ENCODE results near the gene TAX1BP3. TPM values are rescaled to one million over a fixed set of nuclear protein-coding genes. Genes with fewer than 3 reads are reported as not detected.
A peak's percentile ranks its signal among the peaks of the same experiment; 100 is the strongest.

TAX1BP3 gene
- total RNA-seq, 1 donor = 164 TPM

DNA sequence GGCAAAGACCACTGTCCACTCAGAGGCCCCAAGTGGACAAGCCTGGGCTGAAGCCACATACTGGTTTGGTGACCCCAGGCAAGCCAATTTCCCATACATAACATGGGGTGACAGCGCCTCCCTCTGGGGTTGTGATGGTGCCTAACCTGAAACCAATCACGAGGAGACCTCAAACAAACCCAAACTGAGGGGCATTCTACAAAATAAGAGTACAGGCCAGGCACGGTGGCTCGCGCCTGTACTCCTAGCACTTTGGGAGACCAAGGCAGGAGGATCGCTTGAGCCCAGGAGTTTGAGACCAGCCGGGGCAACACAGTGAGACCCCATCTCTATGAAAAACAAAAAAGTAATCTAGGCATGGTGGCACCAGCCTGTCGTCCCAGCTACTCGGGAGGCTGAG lies 24.0 kb upstream of the TAX1BP3 start:
- H2AFZ ChIP-seq (ENCODE audit: low read length) = no peak overlapping the region
- H3K36me3 ChIP-seq (ENCODE audit: insufficient read depth, low read length) = no peaks in the 10 kb centered on the region
- no peak overlapping the region for H3K27ac ChIP-seq (ENCODE audit: low read depth, low read length)
- no peaks in the 10 kb centered on the region for H3K79me2 ChIP-seq (ENCODE audit: insufficient read depth, low read length)
- DNase-seq (ENCODE audit: insufficient read length, low spot score, missing footprints) = peak; percentile 68
- no peak overlapping the region for H3K4me2 ChIP-seq (ENCODE audit: insufficient read depth, low read length)
- peaks cover 12% of the 10 kb centered on the region for H3K4me1 ChIP-seq (ENCODE audit: insufficient read depth, low read length)
- H3K9me3 ChIP-seq (ENCODE audit: low read depth, low read length) = no peaks in the 10 kb centered on the region
- H4K20me1 ChIP-seq (ENCODE audit: insufficient read depth, low read length) = no peaks in the 10 kb centered on the region
- H3K4me3 ChIP-seq (ENCODE audit: insufficient read depth, low read length) = no peak overlapping the region
- peaks cover 3% of the 10 kb centered on the region for H3K27me3 ChIP-seq (ENCODE audit: insufficient read depth, low read length)
- TF ChIP-seq, protein P1, sequence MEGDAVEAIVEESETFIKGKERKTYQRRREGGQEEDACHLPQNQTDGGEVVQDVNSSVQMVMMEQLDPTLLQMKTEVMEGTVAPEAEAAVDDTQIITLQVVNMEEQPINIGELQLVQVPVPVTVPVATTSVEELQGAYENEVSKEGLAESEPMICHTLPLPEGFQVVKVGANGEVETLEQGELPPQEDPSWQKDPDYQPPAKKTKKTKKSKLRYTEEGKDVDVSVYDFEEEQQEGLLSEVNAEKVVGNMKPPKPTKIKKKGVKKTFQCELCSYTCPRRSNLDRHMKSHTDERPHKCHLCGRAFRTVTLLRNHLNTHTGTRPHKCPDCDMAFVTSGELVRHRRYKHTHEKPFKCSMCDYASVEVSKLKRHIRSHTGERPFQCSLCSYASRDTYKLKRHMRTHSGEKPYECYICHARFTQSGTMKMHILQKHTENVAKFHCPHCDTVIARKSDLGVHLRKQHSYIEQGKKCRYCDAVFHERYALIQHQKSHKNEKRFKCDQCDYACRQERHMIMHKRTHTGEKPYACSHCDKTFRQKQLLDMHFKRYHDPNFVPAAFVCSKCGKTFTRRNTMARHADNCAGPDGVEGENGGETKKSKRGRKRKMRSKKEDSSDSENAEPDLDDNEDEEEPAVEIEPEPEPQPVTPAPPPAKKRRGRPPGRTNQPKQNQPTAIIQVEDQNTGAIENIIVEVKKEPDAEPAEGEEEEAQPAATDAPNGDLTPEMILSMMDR (IDR thresholded peaks at IDR 0.05; ENCODE audit: extremely low read depth, low read depth, low read length) = no peak

DNA sequence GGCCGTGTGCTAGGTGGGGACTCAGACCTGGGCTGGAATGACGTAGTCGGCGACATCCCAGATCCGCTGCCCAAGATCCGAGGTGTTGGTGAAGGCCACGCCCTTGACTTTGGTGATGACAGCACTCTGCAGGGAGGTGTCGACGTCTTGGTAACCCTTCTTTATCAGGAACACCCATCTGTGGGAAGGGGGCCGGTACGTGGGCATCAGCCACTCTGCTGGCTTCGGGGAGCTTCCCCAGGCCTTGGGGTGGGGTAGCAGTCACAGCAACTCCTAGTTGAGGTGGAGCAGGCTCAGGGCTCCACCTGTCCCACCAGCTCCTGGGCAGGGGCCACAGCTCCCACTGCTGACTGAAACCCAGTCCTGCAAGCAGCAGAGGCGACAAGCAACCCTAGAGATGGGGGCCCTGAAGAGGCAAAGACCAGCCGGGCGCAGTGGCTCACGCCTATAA lies 23.3 kb upstream of the TAX1BP3 start:
- TF ChIP-seq, protein P1 (IDR thresholded peaks at IDR 0.05; ENCODE audit: extremely low read depth, low read depth, low read length) = no peak
- H3K36me3 ChIP-seq (ENCODE audit: insufficient read depth, low read length) = no peaks in the 10 kb centered on the region
- H3K4me3 ChIP-seq (ENCODE audit: insufficient read depth, low read length) = no peak overlapping the region
- peak; percentile 68 for DNase-seq (ENCODE audit: insufficient read length, low spot score, missing footprints)
- no peaks in the 10 kb centered on the region for H4K20me1 ChIP-seq (ENCODE audit: insufficient read depth, low read length)
- peaks cover 12% of the 10 kb centered on the region for H3K4me1 ChIP-seq (ENCODE audit: insufficient read depth, low read length)
- no peak overlapping the region for H3K4me2 ChIP-seq (ENCODE audit: insufficient read depth, low read length)
- H3K9me3 ChIP-seq (ENCODE audit: low read depth, low read length) = no peaks in the 10 kb centered on the region
- peaks cover 3% of the 10 kb centered on the region for H3K27me3 ChIP-seq (ENCODE audit: insufficient read depth, low read length)
- H2AFZ ChIP-seq (ENCODE audit: low read length) = no peak overlapping the region
- no peak overlapping the region for H3K27ac ChIP-seq (ENCODE audit: low read depth, low read length)
- H3K79me2 ChIP-seq (ENCODE audit: insufficient read depth, low read length) = no peaks in the 10 kb centered on the region

DNA sequence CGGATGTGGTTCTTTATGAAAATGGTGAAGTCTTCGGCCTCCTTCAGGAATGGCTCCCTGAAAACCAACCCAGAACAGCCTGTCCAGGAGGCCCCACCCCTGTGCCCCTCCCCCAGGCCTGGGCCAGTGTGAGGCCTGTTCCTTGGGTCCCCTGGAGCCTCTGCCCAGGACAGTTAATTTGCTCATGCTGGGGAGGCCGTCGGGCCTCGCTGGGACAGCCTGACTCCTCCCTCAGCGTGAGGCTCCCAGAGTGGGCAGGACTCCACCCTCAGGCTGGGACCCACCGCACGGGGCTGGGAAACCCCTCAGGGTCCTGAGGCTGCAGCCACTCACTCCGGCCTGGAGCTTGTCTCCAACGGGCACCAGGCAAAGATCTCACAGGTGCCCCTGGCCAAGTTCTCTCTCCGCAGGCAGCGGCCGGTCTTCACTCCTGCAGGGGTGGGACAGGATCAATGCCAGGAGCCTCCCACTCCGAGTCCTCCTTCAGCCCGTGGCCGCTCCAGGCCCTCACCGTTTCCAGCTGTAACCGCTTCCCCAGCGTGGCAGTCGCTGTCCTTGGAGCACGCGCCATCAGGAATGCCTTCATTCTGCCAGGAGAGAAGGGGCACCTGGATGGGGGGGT lies 21.8 kb upstream of the TAX1BP3 start:
- Histone ChIP-seq H3K4me2 (ENCODE audit: insufficient read depth, low read length) (no peak overlapping the region), H3K27ac (ENCODE audit: low read depth, low read length) (no peak overlapping the region), H3K36me3 (ENCODE audit: insufficient read depth, low read length) (no peaks in the 10 kb centered on the region), H4K20me1 (ENCODE audit: insufficient read depth, low read length) (no peaks in the 10 kb centered on the region), H3K27me3 (ENCODE audit: insufficient read depth, low read length) (peaks cover 3% of the 10 kb centered on the region), H3K4me1 (ENCODE audit: insufficient read depth, low read length) (peaks cover 5% of the 10 kb centered on the region), H3K79me2 (ENCODE audit: insufficient read depth, low read length) (no peaks in the 10 kb centered on the region), H3K9me3 (ENCODE audit: low read depth, low read length) (no peaks in the 10 kb centered on the region), H2AFZ (ENCODE audit: low read length) (no peak overlapping the region), H3K4me3 (ENCODE audit: insufficient read depth, low read length) (no peak overlapping the region)
- TF ChIP-seq, protein P1 (IDR thresholded peaks at IDR 0.05; ENCODE audit: extremely low read depth, low read depth, low read length) = no peak
- peak; percentile 84 for DNase-seq (ENCODE audit: insufficient read length, low spot score, missing footprints)

DNA sequence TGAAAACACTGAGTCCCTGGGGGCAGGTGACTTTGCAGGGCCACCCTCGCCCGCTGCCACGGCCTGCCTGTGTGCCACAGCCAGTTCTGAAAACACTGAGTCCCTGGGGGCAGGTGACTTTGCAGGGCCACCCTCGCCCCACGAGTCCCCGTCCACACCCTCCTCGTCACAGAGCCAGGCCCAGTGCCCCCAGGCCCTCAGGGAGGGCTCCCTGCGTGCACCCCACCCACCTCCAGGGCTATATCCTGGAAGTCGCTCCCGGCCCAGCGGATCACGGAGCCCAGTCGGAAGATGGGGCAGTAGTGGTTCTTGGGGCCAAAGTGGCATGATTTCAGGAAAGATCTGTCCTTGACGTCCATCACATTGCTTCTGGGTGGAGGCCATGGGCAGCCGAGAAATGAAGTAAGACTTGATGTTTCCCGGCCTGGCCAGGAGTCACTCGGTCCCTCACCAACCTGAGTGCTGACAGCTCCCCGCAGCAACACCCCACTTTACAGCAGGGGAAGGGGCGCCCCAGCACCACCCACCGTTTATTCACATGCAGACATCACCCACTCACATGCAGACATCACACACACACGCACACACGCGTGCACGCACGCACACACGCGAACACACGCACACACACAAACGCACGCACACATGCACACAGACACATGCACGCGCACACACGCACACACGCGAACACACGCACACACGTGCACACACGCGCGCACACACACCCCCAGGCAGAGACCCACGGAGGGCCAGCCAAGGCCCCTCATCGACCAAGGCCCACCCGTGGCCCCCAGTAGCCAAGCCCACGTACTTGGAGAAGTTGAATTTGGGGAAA lies 21.1 kb upstream of the TAX1BP3 start:
- Histone ChIP-seq H3K27me3 (ENCODE audit: insufficient read depth, low read length) (peaks cover 3% of the 10 kb centered on the region), H3K4me1 (ENCODE audit: insufficient read depth, low read length) (no peaks in the 10 kb centered on the region), H3K4me3 (ENCODE audit: insufficient read depth, low read length) (no peak overlapping the region), H3K9me3 (ENCODE audit: low read depth, low read length) (no peaks in the 10 kb centered on the region), H3K79me2 (ENCODE audit: insufficient read depth, low read length) (no peaks in the 10 kb centered on the region), H3K27ac (ENCODE audit: low read depth, low read length) (no peak overlapping the region), H2AFZ (ENCODE audit: low read length) (no peak overlapping the region), H3K4me2 (ENCODE audit: insufficient read depth, low read length) (no peak overlapping the region), H4K20me1 (ENCODE audit: insufficient read depth, low read length) (no peaks in the 10 kb centered on the region), H3K36me3 (ENCODE audit: insufficient read depth, low read length) (no peaks in the 10 kb centered on the region)
- TF ChIP-seq, protein P1 (IDR thresholded peaks at IDR 0.05; ENCODE audit: extremely low read depth, low read depth, low read length) = no peak
- peak; percentile 89 for DNase-seq (ENCODE audit: insufficient read length, low spot score, missing footprints)

Data from osteoblast (primary cell).